Measurements from ENCODE around the gene GAB1.
"Not testable (repeated sequence)": the region's sequence is repeated elsewhere in the genome, so short reads cannot be mapped to it uniquely, and the experiment has no call there.

The GAB1 gene

DNA sequence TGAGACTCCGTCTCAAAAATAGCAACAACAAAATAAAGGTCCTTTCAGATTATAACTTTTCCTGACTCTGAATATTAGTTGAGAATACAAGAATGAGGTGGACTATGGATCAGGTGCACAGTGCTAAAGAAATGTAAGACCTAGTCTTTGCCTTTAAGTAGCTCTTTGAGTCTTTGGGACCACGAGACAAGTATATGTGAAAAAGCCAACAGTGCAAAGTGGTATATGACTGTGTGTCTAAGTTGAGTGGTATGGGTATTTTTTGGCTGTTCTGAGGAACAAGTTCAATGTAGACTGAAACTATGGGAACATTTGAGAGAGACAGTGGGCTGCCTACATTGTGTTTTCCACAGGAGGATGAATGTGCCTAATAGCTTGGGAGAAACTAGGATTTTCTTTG, 2.8 kb downstream of the GAB1 start:
- no peak for FAIRE-seq

DNA sequence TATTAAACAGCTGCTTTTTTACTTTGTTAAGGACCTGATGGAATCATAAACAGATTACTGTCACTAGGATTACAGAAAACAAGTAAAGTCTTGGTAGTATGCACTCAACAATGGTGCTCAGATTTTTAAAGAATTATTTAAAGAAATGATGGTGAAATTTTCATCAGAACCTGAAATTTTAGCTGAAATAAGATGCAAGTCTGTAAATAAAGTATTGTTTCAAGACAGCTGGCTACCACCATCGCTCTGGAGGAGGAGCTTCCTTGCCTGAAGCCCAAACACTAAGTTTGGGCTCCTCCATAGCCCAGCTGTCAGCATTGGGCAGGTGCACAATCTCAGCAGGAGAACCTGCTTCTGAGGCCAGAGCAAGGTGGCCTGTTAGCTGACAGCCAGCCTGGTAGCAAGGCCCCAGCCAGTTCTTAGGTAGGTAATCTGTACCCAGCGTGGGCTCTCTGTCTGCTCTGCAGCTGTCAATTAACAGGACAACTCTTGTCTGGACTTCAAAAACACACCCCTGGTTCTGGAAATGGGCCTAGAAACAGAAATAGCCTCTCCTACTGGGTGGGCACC, 4.6 kb downstream of the GAB1 start:
- FAIRE-seq: no peak

DNA sequence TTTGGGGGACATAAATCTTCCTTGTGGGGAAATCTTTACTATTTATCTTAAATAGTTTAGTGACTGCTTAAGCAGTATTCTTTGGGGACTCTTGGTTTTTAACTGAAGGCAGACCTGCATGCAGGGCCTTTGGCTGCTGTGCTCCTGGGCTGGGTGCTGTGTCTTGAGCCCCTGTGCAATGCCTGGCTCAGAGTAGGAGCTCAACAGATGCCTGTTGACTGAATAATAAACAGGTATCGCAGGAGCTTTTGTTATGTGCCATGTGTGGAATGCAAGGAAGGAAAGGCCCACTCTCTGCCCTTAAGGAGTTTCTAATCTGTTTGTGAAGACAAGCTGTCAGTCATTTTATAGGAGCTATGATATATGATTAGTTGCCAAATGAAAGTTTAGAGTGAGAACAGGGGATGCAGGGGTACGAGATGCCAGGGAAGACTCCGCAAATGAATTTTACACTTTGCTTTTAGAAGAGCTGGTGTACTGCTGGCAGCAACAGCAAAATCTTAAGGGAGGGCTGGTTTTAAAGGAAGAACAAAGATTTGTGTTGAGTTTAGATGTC, 6.7 kb downstream of the GAB1 start:
- no peak for FAIRE-seq

DNA sequence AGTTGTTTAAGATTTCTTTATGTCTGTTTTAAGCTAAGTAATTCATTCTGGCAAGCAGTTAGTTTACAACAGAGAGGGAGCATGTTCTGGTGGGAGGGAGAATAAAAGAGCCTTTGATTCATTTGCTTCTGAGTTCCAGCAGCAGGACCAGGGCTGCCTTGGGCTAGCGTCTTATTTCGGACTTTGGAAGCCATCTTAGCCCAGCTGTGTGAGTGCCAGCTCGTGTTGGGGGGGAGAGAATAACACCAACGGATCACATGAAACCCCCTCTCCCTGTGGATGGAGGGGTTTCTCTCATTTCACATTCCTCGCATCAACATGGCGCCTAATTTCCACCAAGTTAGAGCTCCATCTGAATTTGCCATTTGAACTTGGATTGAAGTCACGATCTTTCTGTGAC, 7.4 kb downstream of the GAB1 start:
- FAIRE-seq: no peak

DNA sequence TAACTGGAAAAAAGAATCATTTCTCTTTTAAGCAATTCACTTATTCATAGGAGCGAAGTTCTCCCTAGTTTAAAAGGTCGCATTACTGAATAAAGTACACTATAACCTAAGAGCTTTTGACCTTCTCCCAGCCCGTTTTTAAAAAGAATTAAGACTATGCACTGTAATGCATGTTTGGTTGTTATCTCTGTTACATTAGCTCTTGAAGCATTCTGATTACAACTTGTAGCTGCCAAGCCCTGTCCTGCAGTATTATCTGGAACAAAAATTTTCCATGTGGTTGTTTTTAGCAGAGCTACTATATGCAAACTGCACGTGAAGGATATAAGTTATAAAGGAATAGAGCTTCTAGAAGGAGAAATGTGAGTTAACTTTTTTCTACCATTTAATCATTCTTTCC, 8.1 kb downstream of the GAB1 start:
- no peak for FAIRE-seq

DNA sequence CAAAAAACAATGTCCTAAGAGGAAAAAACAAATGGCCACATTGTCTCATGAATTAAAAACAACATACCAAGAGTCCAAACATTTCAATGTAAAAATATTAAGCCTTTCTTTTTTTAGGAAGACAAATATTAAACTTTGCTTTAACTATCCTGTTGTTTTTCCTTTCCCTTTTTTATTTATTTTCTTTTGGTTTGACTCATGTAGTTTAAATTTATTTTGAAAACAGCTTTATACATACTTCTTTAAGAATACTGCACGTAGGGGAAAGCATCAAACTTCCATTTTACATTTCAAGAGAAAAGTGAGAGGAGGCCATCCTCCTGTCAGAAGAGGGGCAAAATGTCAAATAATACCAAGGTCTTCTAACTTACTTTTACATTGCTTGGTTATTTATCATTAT, 8.7 kb downstream of the GAB1 start:
- peak; percentile 65 for FAIRE-seq

DNA sequence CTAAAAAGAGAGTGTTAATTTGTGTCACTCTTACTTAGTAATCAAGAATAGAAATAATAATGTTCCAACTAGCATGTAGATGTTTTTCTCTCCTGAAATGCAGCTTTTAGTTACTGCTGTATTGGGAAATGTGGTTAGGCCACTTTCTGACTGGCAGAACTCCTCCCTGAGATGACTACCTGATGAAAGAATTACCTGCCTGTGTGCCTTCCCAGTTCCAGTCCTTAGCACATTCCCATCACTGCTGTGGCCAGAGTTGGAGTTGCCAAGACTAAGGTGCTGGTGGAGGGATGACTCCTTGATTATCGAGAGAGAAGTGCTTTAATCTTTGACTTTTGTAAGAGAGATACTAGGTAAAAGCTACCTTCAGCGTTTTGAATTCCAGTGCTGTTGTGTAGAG, 9.5 kb downstream of the GAB1 start:
- no peak for FAIRE-seq

DNA sequence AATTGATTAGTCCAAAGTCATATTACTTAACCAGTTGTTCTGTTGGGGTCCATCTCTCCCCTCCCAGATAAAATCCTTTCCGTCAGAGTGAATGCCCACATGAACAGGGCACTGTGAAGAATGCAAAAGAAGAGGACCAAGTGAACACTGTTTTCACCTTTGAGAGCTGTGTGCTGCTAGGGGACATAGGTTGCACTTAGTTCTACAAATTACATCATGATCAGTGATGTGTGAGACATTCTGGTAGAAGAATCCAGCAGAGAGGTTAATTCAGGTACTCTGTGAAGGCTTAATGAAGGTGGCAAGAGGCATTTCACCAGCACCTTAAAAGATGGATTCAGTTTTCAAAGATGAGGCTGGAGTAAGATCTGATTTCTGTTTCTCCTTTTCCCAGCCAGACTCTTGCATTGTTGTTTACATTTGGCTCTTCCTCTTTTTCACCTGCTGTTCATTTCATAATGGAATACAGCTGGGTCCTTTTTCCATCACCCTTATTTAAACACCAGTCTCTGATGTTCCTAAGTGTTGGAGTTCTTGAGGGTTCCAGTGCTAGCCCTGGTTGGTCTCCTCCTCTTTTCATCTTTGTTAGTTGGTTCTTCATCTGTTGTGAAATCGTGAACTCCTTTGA, 10.9 kb downstream of the GAB1 start:
- FAIRE-seq: no peak

GRCh38 chr4:143348233-143349077, 11.8 kb downstream of the GAB1 start:
- no peak for FAIRE-seq

DNA sequence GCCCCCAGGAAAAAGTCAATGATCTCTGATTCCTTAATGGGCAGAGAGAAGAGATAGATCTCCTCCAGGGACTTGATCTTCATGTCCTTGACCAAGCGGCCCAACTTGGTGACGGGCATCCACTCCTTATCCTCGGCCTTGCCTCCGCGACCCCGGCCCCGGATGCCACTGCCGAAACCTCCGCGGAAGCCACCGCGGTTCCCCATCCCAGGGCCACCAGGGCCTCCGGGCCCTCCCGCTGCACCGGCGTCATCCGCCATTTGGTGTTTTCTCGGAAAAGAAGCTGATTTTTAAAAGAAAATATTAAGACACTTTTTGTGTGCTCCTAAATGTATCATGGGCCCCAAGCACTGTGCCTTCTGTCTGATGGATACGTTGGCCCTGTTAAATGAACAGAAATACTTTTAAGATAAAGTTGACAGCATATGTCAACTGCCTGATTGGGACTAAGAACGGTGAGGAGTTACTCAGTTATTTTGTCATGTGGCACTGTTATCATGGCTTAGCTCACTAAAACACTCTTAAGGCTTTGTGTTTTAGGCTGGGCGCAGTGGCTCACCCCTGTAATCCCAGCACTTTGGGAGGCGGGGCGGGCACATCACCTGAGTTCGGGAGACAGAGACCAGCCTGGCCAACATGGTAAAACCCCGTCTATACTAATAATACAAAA, 13.3 kb downstream of the GAB1 start:
- not testable (repeated sequence) for FAIRE-seq

GRCh38 chr4:143351149-143351691, 14.5 kb downstream of the GAB1 start:
- FAIRE-seq: no peak

DNA sequence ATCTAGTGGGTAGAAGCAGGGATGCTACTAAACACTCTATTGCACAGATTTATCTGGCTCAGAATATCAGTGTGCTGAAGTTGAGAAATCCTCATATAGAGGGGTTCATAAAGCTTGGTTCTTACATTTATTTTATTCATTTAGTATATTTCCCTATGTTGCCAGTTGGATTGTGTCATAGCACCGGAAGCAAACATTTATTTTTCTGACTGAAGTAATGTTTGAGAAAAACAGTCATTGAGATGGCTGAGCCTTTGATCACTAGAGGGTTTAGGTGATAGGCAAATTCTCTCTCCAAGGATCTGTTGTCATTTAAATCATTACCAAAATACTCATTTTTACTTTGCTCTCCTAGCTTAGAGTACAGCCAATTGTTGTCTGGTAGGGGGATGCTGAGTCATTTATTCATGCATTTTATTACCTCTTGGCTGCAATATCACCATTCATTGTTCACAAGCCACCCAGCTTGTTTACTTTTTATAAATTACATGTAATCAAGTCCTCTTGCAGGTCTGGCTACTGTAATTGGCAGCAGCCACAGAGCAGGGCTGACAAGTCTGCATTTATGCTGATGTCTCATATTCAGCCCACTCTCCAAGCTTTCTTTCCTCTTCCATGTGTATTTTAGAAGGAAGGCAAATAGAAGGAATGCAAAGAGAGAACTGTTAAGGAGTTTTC, 15.2 kb downstream of the GAB1 start:
- FAIRE-seq: no peak

DNA sequence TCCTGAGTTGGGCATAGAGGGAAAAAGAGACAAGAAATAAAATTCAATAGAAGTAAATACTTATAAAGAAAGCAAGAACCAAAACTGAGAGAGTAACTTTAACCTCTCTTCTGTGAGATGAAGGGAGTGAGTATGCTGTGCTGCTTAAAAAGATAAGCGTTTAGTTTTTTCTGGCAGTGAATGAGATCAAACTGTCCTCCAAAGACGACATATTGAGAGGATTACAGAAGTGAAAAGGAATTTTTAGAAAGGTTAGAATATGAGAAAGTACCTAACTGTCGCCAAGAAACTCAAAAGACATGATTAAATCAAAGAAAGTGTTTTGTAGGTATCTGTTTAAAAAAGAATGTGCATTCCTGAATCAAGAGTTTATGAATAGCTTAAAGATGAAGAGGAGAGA, 16.0 kb downstream of the GAB1 start:
- no peak for FAIRE-seq

DNA sequence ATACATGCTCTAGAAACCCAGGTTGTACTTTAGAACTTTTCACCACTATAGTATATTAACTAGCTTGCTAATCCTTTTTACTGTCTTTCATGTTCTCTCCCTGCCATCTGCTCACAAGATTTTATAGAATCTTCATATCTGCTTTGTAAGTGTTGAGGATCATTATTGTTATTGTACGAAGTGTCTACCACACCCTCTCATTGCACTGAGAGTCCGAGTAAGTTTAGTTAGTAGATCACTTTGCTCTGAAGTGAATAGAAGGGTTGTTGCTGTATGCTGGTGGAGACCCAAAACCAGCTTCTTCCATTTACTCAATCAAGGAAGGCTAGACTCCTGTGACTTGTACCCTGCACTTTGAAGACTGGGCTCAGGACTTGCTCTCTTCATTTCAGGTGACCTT, 17.1 kb downstream of the GAB1 start:
- FAIRE-seq: no peak

GRCh38 chr4:143354990-143355389, 18.3 kb downstream of the GAB1 start:
- FAIRE-seq: no peak

DNA sequence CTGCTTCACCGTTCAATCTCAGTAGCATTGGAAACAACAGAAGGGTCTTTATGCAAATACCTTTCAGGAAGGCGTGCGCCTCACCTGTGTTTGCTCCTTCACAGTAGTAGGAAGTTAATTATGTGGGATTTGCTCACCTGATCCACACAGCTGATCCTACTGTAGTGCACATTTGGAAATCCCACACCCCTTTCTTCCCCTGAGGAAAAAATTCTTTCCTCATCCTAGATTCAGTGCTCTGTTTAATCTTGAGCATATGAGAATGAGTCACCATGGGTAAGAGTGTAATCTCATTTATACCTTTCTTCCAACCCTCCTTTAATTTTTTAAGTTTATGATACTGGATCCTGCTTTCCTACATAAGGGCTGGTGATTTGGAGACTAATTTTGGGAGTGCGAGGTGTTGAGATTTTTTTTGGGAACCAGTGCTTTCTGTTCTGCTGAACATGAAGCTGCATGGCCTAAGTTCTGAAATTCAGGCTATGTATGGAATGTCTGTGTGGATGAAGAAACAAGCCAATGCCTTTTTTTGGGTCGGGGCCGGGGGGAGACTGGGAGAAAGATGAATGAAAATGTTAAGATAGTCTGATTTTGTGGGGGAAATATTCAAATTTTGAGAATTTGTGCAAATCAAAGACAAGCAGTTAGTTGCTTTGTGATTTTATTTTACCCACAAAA, 19.0 kb downstream of the GAB1 start:
- peak; percentile 97 for FAIRE-seq

GRCh38 chr4:143356493-143356892, 19.8 kb downstream of the GAB1 start:
- FAIRE-seq: peak; percentile 84

- no peak for FAIRE-seq
Measured at GRCh38 chr4:143357161-143357845, 20.6 kb downstream of the GAB1 start.

DNA sequence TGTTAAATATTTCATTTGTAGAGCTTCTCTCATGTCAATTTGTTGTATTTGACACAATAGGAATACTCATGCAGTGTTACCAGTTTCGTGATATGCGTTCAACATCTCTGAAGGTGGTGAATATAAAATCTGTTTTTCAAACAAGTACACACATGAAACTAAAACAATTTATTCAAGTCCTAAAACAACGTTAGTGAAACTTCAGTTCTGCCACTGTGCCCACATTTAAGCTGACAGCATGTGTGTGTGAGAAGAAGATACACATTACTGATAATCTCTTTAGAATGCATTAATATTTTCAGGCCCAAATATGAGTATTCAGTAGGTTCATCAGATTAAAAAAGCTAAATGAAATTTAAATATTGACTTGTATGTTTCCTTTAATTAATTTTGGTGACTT, 21.7 kb downstream of the GAB1 start:
- no peak for FAIRE-seq

GRCh38 chr4:143358923-143359643, 22.4 kb downstream of the GAB1 start:
- no peak for FAIRE-seq
